GM18505 (cell line): ENCODE data around the gene BAIAP2.

Experiments
- ATAC-seq: cut with Tn5 transposase; IDR thresholded peaks from one replicate; pipeline ENCODE4 v1.9.1; 2021; ENCODE audit not compliant: unreplicated experiment
- POLR2A ChIP-seq: IDR thresholded peaks from 4 replicates; pipeline ENCODE4 v1.6.1; 2011; ENCODE audit warnings: borderline replicate concordance; ENCODE audit not compliant: insufficient read depth, insufficient read length; ENCODE audit errors: extremely low read depth

The BAIAP2 gene

GRCh38 chr17:81050645-81051625 lies 16.0 kb downstream of the BAIAP2 start:
- TF ChIP-seq POLR2A, result no peak
- no peak for ATAC-seq

- TF ChIP-seq POLR2A, result no peak
- ATAC-seq, result no peak
These were observed 17.4 kb downstream of the BAIAP2 start for GRCh38 chr17:81052199-81052997.

GRCh38 chr17:81053041-81053970 lies 18.4 kb downstream of the BAIAP2 start:
- no peak for ATAC-seq
- no peak for TF ChIP-seq POLR2A

- ATAC-seq, result no peak
- TF ChIP-seq POLR2A, result no peak
These were observed 19.4 kb downstream of the BAIAP2 start for GRCh38 chr17:81054308-81054707.

- no peak for TF ChIP-seq POLR2A
These were observed 20.0 kb downstream of the BAIAP2 start for GRCh38 chr17:81054881-81055370.

GRCh38 chr17:81056312-81056711 lies 21.4 kb downstream of the BAIAP2 start:
- ATAC-seq, result no peak
- no peak for TF ChIP-seq POLR2A

More at GRCh38 chr17:81054881-81055370, 20.0 kb downstream of the BAIAP2 start:
- no peak for ATAC-seq

- no peak for ATAC-seq
- no peak for TF ChIP-seq POLR2A
These were observed 22.3 kb downstream of the BAIAP2 start for GRCh38 chr17:81057079-81057730.

- TF ChIP-seq POLR2A, result no peak
- no peak for ATAC-seq
These were observed 22.8 kb downstream of the BAIAP2 start for GRCh38 chr17:81057777-81058176.

- TF ChIP-seq POLR2A, result no peak
- ATAC-seq, result no peak
These were observed 23.4 kb downstream of the BAIAP2 start for GRCh38 chr17:81058263-81058871.

- no peak for ATAC-seq
- TF ChIP-seq POLR2A, result no peak
These were observed 24.1 kb downstream of the BAIAP2 start for GRCh38 chr17:81059026-81059425.

- TF ChIP-seq POLR2A, result no peak
These were observed 25.5 kb downstream of the BAIAP2 start for GRCh38 chr17:81060416-81060815.

GRCh38 chr17:81061027-81061735 lies 26.2 kb downstream of the BAIAP2 start:
- ATAC-seq, result no peak
- no peak for TF ChIP-seq POLR2A

More at GRCh38 chr17:81060416-81060815, 25.5 kb downstream of the BAIAP2 start:
- no peak for ATAC-seq
